NK-92 (cell line): Measurements from ENCODE around the gene ARHGAP15.

ENCODE experiments used
- DNase-seq: peaks from one replicate; lab custom pipeline; 2025; ENCODE audit not compliant: unreplicated experiment; lab: John Stamatoyannopoulos, UW

ARHGAP15 gene

DNA sequence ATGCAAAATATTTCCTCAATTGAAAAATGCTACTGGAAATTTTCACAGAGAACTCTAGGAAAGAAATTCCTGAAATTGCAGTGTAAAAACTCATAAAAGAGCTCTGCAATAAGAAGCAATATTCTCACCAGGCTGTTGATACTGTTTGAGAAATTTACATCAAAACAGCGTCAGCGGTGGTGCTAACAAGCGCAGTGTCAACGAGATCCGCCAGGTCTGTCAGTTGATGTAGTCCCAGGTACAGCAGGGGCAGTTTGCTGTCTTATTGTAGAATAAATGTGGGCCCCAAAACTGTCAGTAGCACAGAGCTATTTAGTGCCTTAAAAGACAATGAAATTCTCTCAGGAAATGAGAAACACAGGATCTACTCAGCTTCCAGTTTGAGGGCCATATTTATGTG lies 611.2 kb downstream of the ARHGAP15 start:
- no peak for DNase-seq

DNA sequence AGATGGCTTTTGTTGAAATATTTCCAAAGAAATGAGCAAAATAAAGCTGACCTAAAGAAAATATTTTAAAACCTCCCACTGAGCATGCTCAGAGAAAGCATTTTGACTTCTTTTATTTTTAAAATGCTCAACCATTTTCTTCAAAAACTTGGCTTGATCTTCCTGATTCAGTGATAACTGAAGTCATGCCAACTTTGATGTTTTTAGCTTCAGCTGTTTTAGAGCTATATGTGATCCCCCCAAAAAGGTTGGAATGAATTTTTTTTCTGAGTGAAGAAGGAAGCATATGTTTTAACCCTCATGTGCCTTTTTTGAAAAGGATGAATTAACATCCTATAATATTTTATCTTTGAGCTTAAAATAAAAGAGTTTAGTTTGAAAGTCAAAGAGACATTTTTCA lies 612.0 kb downstream of the ARHGAP15 start:
- no peak for DNase-seq

DNA sequence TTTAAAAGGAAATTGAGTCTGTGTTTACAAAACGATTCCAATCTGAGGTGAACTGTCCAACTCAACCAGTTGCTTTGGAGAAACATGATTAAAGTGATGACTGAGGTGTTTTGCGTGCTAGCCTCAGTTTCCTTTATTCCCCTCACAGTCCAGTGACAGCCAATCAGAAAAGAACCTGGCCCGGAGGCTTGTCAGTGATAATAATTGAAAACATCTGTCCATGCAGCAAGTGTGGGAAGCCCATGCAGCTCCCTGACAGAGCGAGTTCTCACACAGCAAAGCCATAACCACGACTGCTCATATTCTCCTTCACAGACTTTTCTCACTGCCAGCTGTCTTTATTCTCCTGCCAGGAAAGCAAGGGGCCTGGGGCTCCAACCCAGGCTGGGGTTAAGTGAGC lies 613.4 kb downstream of the ARHGAP15 start:
- DNase-seq: no peak

GRCh38 chr2:143744114-143744513 lies 614.9 kb downstream of the ARHGAP15 start:
- no peak for DNase-seq

DNA sequence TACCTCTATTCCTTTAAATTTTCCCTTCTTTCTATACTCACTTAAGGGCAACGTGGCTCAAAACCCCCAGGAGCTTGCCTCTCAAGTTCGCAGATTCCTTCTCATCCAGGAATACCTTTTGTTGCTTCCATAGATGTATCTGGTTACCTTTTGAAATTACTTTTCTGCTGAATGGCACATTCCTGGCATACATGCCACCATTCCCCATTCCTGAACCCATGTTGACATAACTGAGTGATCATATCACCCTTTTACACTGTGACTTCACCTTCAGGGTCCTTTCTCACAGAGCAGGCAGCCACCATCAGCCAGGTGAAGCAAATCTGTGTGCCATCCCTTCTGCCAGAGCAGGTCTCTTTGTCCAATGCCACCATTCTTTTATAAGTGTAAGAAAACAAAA lies 615.8 kb downstream of the ARHGAP15 start:
- no peak for DNase-seq

DNA sequence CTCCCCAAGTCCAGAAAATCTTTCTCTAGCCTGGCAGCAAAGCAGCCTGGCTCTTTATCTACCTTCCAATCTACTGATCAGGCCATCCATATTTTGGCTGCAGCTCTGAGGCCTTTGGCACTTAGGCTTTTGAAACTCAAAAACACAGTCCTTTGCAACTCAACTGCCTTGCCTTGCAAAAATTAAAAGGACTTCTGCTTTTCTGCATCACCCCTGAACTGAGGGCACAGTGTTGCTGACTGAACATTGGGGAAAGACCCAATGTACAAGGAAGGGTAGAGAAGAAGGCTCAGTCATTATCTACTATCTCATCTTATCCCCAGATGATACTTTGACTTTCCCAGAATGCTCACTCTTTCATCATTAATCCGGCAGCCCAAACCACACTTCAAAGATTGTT lies 625.5 kb downstream of the ARHGAP15 start:
- DNase-seq: no peak

- no peak for DNase-seq
Observed at GRCh38 chr2:143758629-143759330, 629.6 kb downstream of the ARHGAP15 start.

GRCh38 chr2:143759455-143759854 lies 630.2 kb downstream of the ARHGAP15 start:
- no peak for DNase-seq

DNA sequence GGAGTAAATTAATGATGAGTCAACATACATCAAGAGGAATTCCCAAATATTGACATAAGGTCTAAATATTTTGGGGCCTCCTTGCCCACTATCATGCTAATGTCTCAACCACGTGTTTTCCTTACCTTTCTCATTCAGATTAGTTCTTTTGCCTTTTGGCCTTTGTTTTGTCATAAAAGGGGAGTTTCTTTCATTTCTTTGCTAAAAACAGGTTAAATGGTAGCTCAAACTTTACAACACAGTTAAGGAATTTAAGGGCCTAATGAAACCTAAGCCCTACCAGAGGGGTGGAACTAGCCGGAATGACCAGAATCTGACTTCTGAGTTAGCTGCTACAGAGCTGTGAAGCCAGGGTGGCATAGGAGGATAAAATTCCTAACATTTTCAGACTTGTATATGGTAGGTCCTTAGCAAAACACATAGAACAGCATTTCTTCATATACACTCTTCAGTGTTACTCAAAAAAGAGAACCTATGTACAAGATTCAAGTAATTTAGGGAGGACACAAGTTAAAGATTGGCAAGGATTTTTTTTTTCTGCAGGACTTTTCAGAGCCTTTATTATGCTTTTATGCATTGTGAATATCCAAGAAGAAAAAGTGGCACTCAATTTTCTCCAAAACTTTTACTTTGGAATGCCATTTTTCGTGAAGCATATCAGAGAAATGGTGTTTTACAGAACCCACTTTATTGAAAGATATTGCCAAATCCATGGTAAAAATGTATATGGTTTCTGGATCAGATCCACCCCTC lies 633.1 kb downstream of the ARHGAP15 start:
- DNase-seq: no peak

DNA sequence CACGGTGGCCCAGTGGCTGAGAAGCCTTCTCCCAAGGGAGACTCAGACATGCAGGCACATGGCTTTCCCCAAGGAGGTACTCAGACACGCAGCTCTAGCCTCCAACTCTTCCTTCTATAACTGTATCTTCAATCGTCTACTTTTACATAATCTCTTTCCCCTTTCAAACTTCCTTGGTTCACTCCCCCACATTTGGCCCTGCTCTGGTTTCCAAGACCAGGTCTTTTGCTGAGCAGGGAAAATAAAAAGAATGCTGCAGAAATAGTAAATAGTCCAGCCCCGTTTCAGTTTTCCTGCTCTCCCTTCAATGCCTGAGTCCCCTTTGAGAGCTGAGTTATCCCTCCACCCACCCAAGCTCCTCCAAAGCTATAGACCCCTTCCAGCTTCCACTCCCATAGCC lies 635.0 kb downstream of the ARHGAP15 start:
- DNase-seq: no peak

- no peak for DNase-seq
Observed at GRCh38 chr2:143764706-143765105, 635.5 kb downstream of the ARHGAP15 start.

DNA sequence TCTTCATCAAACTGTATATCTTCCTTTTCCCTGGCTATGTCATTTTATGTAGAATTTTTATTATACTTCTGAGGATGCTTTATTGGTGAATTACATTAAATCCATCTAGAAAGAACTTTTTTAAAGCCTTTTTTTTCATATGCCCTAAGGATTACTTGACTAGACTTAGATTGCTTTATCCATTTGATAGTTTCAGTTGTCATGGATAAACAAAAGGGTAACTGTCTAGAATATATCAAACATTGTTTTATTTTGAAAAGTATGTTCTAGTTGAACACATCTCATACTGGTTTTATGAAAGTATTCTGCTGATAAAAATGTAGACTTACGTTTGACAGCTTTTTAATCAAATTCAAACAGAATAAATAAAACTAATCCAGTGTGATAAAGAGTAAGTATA lies 639.8 kb downstream of the ARHGAP15 start:
- no peak for DNase-seq

DNA sequence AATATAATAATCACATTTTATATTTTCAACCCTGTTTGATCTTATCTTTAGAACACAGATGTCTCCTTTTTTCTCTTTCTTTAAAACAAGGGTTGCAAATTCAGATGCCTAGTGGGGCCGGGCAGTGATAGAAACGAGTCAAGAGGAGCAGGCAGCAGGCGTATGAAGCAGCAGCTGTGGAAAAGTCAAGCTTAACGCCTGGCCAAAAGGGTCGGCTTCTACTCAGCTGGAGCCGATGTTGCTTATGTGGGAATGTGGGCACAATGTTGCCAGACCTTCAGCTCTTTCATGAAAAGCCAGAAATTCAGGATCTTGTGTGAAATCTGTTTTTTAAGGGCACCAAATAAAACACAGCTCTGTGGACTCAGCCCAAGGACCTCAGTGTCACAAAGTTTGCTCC lies 642.7 kb downstream of the ARHGAP15 start:
- DNase-seq: no peak

- no peak for DNase-seq
Observed at GRCh38 chr2:143776526-143777297, 647.5 kb downstream of the ARHGAP15 start.

DNA sequence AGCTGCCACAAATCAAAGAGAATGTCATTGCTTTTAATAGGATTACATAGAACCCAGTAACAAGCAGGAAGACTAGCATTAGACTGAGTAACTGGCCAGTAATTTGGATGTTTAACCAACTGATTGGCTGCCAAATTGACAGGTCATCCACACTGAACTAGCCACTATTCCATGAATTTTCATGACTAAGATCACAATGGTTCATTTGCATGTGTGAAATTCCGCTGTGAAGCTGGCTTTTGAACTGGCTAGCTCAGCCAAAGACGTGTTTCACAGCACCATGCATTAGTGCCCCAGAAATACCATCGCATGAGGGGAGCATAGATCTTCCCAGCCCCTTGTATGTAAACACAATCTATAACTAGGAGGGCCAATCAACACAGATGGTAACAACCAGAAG lies 649.8 kb downstream of the ARHGAP15 start:
- no peak for DNase-seq

DNA sequence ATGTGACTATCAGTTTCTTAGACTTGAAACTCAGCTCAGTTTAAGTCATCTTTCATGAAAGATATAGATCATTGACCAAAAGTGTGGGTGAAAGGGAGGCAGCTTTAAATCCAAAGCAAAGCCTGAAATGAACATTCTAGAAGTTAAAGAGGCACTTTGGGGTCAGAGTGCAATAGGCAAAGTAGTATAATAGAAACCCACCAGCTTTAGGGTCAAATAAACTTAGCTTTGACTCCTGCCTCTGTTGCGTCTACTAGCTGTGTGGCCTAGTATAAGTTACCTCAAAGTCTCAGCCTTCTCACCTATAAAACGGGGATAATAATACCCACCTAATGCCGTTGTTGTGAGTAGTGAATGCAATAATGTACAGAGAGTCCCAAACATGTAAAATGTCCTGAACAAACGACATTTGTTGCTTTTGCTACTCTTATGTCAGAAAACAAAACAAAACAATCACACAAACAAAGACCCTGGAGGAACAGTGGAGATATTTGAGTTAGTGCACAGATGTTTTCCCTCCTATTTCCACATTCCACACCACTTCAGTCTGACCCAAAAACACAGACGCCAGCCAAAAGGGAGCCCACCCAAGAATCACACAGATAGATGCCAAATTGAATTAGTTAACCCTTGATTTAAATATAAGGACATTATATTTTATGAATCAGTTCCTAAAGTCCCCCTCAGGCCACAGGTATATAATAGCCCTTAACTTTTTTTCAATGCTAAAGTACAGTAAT lies 657.0 kb downstream of the ARHGAP15 start:
- no peak for DNase-seq

- no peak for DNase-seq
Observed at GRCh38 chr2:143787674-143788073, 658.5 kb downstream of the ARHGAP15 start.

DNA sequence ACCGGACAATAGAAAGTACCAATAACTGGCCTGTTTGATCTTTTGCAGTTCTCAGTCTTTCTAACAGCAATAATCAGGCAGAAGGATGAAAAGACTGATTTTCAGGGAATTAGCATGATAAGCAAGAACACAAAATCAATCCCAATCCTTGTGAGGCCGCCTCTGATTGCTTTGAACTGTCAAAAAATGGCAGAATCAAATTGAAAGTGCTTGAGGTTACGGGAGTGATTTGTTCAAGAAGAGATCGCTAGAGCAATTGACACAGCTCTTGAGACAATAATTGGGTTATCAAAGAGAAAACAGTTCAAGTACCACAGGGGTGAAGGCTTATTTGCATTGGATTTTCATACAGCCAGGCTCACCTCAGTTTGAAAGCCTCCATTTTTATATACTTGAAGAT lies 663.4 kb downstream of the ARHGAP15 start:
- no peak for DNase-seq

- DNase-seq: no peak
Observed at GRCh38 chr2:143793381-143793780, 664.2 kb downstream of the ARHGAP15 start.

DNA sequence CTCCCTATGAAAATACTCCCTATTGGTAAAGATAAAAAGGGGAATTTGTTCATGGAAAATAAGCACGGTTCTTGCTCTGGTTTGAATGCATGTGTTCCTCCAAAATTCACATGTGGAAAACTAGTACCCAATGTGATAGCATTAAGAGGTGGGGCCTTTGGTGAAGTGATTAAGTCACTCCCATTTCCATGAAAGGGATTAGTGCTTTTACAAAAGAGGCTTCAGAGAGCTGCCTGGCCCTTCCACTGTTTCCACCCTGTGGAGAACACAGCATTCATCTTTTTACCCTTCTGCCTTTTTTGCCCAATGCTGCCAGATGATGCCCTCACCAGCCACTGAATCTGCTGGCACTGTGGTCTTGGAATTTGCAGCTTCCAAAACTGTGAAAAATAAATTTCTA lies 666.8 kb downstream of the ARHGAP15 start:
- DNase-seq: no peak

DNA sequence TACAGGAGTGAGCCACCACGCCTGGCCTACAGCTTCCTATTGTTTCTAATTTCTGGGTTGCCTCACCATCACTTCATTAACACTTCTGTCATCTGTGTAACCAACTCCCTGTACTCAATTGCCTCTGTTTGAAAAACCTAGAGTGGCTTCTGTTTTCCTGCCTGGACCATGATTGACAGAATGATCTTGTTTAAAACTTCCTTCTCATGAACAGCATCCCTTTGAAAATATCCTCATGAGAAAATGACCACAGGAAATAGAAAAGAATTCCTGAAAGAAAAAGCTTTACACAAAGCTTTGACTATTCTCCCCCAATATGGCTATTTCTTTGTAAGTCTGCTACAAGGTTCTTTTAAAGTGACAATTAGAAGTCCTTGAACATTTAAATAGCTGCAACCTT lies 672.3 kb downstream of the ARHGAP15 start:
- no peak for DNase-seq
